Psoas muscle (tissue), 8 donors: ENCODE data around the gene IQSEC1. TPM values are rescaled to one million over a fixed set of nuclear protein-coding genes. Genes with fewer than 3 reads are reported as not detected.

Experiments used
- ATAC-seq, 4 donors: fragments of 200-7000 bp; cut with Tn5 transposase; one replicate each; pipeline ENCODE4 v1.9.1; 2020; ENCODE audit warnings: moderate library complexity in 3 of 4, mild to moderate bottlenecking in 2 of 4
- DNase-seq, 2 donors: peaks; one replicate each; pipeline ENCODE4 v3.0.0-alpha.2; 2020
- H3K27ac ChIP-seq: fragments of 200-600 bp; one replicate; pipeline ENCODE4 v1.8.0; 2022
- H3K27me3 ChIP-seq, 3 donors: fragments of 200-600 bp in 1 of 3; one replicate each; pipeline versions ENCODE4 v1.6.1 to v1.8.0; 2013 to 2022; ENCODE audit warnings: low read length in 2 of 3, mild to moderate bottlenecking in 2 of 3, moderate library complexity in 1 of 3; ENCODE audit not compliant: insufficient read depth in 3 of 3
- H3K36me3 ChIP-seq, 2 donors: fragments of 200-600 bp in 1 of 2; one replicate each; pipeline versions ENCODE4 v1.6.1 to v1.8.0; 2013 to 2022; ENCODE audit warnings: low read depth in 1 of 2, mild to moderate bottlenecking in 1 of 2, moderate library complexity in 1 of 2; ENCODE audit not compliant: insufficient read depth in 1 of 2
- H3K4me1 ChIP-seq: fragments of 200-600 bp; one replicate; pipeline ENCODE4 v1.8.0; 2022
- H3K4me3 ChIP-seq: fragments of 200-600 bp; one replicate; pipeline ENCODE4 v1.8.0; 2022; ENCODE audit warnings: mild to moderate bottlenecking
- H3K9me3 ChIP-seq: fragments of 200-600 bp; one replicate; pipeline ENCODE4 v1.8.0; 2022
- WGBS, 3 donors: extraction: QIAGEN DNeasy Blood & Tissue Kit; methylation state at CpG; one replicate each; pipeline versions ENCODE4 v1.1.6 to v1.1.7; 2013; 5-methylcytosine and 5-hydroxymethylcytosine counted together
- intact Hi-C, 2 donors: fragments of 100-400 bp; cut with DNase I; formaldehyde crosslinking; loops; one replicate each; pipeline versions ENCODE4 v1.11.0 to v1.14.2; 2022
- polyA plus RNA-seq, 3 donors: library from polyadenylated mRNA; stranded (reverse); fragments of 200-250 nt; gene quantifications; one replicate each; pipeline ENCODE4 v1.2.3, GENCODE V29; 2013
- total RNA-seq, 4 donors: library from RNA; stranded (reverse); fragmentation: NEBNext Ultra II Directional in 2 of 4; extraction: Animal tissue kit (Norgen Biotek cat#: 25700) in 2 of 4; gene quantifications; one replicate each; pipeline versions ENCODE4 v1.2.1 to v1.2.4, GENCODE V29; 2021 to 2023
- TF ChIP-seq, protein P1 (sequence below): fragments of 200-600 bp; IDR thresholded peaks from one replicate; pipeline ENCODE4 v1.8.0; 2022; ENCODE audit warnings: antibody characterized with exemption
- donor health status: healthy with polysubstance abuse.
- donor health status: DM: no; HTN: no; CAD: no; lungs with moderate emphysema.
- donor health status: Bipolar disorder and iron deficiency.
- donor health status: healthy.
- donor health status: DM: yes; HTN: yes; CAD: no.
- donor health status: DM: no; HTN: no; CAD: no.
- donor health status: DM: no; HTN: no; CAD: no.
- donor health status: DM: yes; HTN: yes; CAD: no.

IQSEC1 gene
- total and polyA plus RNA-seq, 7 donors: 8.6 to 45.4 (median 28.0) TPM

DNA sequence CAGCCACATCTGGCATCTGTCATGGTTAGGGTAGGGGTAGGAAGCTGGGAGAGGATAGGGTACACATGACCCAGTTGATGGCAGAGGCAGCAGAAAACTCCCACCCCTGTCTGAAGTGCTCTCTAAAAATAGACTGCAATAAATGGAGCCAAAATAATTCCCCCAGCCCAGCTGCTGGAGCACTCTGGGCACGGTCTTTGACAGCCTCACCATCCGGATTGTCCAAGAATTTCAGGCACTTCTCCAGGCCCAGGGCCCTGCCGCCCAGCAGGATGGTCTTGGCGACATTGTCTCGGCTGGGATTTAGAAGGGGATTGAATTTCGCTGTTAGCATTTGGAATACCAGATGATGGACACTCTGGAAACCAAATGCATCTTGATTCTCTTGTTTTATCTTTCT, 103.7 kb downstream of the IQSEC1 start:
- intact Hi-C loops: loop anchor here in 1 of 2 donors (5.0 kb wide), 1 partner anchor 37 kb away; no protein-coding TSS in a partner anchor
- peak in 1 of 2 donors; percentile 73 for DNase-seq
- peaks cover 65% of the 10 kb centered on the region for H3K4me1 ChIP-seq

DNA sequence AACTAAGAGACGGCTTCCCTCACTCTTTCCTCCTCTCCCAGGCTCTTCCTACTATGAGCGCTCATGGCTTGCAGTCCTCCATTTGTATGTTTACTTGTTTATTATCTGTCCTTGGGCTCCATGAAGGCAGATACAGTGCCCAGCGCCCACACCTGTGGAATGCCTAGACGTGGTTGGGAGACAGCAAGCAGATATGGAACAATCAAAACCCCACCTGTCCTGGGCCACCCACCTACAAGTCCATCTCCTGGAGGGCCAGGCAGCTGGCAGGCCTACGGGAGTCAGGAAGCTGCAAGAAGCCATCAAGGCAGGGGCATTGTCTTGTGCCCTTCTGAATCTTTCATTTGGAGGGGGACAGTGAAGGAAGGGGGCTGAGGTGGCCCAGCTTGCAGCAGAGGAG, 104.7 kb downstream of the IQSEC1 start:
- no peaks in the 10 kb centered on the region for H3K36me3 ChIP-seq
- 75 to 81% (median 78%) methylated on average over 5 of the region's 5 CpGs for WGBS, 3 donors
- TF ChIP-seq, protein P1, sequence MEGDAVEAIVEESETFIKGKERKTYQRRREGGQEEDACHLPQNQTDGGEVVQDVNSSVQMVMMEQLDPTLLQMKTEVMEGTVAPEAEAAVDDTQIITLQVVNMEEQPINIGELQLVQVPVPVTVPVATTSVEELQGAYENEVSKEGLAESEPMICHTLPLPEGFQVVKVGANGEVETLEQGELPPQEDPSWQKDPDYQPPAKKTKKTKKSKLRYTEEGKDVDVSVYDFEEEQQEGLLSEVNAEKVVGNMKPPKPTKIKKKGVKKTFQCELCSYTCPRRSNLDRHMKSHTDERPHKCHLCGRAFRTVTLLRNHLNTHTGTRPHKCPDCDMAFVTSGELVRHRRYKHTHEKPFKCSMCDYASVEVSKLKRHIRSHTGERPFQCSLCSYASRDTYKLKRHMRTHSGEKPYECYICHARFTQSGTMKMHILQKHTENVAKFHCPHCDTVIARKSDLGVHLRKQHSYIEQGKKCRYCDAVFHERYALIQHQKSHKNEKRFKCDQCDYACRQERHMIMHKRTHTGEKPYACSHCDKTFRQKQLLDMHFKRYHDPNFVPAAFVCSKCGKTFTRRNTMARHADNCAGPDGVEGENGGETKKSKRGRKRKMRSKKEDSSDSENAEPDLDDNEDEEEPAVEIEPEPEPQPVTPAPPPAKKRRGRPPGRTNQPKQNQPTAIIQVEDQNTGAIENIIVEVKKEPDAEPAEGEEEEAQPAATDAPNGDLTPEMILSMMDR: no peak
- no peaks in the 10 kb centered on the region for H3K9me3 ChIP-seq
- H3K4me3 ChIP-seq: no peak overlapping the region
- intact Hi-C loops: loop anchor here in 1 of 2 donors (5.0 kb wide), 1 partner anchor 36 kb away; no protein-coding TSS in a partner anchor
- peak in 1 of 2 donors; percentile 56 for DNase-seq
- ATAC-seq: no peak
- peak overlapping the region; percentile 93 for H3K27ac ChIP-seq
- H3K27me3 ChIP-seq: no peaks in the 10 kb centered on the region
- peaks cover 74% of the 10 kb centered on the region for H3K4me1 ChIP-seq

More for the DNA sequence above, 103.7 kb downstream of the IQSEC1 start:
- 17 to 21% (median 19%) methylated on average over 6 of the region's 6 CpGs for WGBS, 3 donors
- TF ChIP-seq, protein P1: no peak
- peak; percentile 46 to 67 (median 60) for ATAC-seq
- H3K9me3 ChIP-seq: no peaks in the 10 kb centered on the region
- peak overlapping the region; percentile 93 for H3K27ac ChIP-seq
- no peaks in the 10 kb centered on the region for H3K27me3 ChIP-seq
- H3K36me3 ChIP-seq: no peaks in the 10 kb centered on the region
- no peak overlapping the region for H3K4me3 ChIP-seq

DNA sequence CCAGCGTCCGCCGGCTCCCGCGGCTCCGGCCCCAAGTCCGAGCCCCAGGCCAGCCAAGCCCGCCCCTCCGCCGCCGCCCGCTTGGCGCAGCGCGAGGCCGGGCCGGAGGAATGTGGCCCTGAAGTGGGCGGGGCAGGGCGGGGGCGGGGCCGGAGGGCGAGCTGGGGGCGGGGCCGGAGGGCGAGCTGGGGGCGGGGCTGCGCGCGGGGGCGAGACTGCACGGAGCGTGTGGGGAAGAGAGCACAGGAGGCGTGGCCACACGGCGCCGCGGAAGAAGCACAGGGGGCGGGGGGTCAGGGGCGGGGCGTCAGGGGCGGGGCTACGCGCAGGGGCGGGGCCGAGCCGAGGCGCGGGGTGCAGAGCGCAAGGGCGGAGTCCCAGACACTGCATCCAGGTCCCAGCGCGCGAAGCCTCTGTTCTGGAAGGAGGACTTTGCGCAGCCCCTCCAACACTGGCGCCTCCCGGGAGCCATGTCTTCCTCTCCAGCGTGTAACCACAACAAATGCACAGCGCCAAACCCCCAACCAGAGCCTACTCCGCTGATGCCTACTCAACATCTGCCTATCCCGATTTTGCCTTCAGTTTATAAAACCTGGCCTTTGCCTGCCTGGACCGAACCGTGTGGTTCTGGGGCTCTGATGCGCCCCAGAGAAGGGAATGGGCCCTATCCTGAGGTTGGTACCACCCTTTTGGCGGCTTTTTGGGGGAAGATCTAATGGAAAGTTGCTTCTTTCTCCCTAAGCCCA, 105.5 kb downstream of the IQSEC1 start:
- H3K27ac ChIP-seq: peak overlapping the region; percentile 93
- TF ChIP-seq, protein P1: no peak
- H3K27me3 ChIP-seq: no peaks in the 10 kb centered on the region
- ATAC-seq (peak; percentile 83 to 91 (median 88)), DNase-seq (peak; percentile 91 to 97)
- peak overlapping the region; percentile 98 for H3K4me3 ChIP-seq
- peaks cover 77% of the 10 kb centered on the region for H3K4me1 ChIP-seq
- H3K36me3 ChIP-seq: no peaks in the 10 kb centered on the region
- 4 to 10% (median 7%) methylated on average over 21 to 64 of the region's 64 CpGs for WGBS, 3 donors
- H3K9me3 ChIP-seq: no peaks in the 10 kb centered on the region
- intact Hi-C loops: loop anchor here in 1 of 2 donors (5.0 kb wide), 1 partner anchor 35 kb away; no protein-coding TSS in a partner anchor

DNA sequence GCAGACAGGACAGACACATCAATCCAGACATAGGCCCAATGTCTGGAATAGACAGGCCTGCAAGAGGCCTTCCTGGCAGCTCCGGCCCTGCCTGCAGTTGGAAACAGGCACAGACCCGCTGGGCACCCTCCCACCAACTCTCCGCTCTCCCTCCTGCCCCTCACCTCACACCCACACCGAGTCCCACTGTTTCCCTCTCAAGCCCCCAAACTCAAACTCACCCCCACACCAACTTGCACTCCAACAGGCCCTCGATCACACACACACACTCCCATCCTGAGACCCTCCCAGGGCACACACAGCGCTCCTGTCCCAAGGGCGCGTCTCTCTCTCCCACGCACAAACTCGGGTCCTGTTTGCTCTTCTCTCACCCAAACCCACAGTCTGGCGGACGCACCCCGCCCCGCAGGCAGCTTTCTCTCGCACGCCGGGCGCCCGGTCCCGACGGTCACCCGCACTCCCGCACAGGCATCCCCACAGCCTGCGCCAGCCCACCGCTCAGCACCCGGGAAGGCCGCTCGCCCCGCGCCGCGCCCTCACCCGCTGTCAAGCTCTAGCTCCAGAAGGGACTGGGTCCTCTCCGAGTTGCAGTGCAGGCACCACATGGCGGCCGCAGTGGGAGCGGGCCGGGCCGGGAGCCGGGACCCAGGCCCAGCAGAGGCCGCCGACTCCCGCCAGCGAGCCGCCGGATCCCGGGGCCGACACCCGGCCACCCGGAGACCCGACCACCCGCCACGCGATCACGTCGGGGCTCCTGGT, 106.2 kb downstream of the IQSEC1 start:
- peak overlapping the region; percentile 93 for H3K27ac ChIP-seq
- H3K27me3 ChIP-seq: no peaks in the 10 kb centered on the region
- ATAC-seq (peak; percentile 8 to 24 (median 11)), DNase-seq (peak in 1 of 2 donors; percentile 62)
- WGBS, 3 donors: 12 to 21% (median 16%) methylated on average over 49 to 56 of the region's 56 CpGs
- peaks cover 80% of the 10 kb centered on the region for H3K4me1 ChIP-seq
- TF ChIP-seq, protein P1: no peak
- no peaks in the 10 kb centered on the region for H3K9me3 ChIP-seq
- intact Hi-C loops: loop anchor here in 1 of 2 donors (5.0 kb wide), 1 partner anchor 35 kb away; no protein-coding TSS in a partner anchor
- no peaks in the 10 kb centered on the region for H3K36me3 ChIP-seq
- H3K4me3 ChIP-seq: peak overlapping the region; percentile 98
